ENCODE measurements around the gene RAB21. TPM values are rescaled to one million over a fixed set of nuclear protein-coding genes. Genes with fewer than 3 reads are reported as not detected.

The RAB21 gene
- total RNA-seq, 1 experiment from 2014 or later, result 33.6 TPM

DNA sequence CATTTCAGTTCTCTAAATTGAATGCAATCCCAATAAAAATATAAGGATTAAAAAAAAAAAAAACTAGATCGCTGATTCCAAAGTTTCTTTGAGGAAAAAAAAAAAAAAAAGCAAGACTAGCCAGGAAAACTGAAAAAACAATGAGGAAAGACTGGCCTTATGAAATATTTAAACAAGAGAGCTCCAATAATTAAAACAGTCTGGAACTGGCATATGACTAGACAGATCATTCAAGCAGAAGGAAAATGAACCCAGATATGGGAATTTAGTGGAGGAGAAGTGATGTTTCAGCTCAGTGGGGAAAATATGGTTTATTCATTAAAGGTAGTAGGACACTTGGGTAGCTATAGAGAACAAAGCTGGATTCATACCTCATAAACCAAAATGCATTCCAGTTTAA lies 42.9 kb downstream of the RAB21 start (continued):
- TF ChIP-seq, protein P1, sequence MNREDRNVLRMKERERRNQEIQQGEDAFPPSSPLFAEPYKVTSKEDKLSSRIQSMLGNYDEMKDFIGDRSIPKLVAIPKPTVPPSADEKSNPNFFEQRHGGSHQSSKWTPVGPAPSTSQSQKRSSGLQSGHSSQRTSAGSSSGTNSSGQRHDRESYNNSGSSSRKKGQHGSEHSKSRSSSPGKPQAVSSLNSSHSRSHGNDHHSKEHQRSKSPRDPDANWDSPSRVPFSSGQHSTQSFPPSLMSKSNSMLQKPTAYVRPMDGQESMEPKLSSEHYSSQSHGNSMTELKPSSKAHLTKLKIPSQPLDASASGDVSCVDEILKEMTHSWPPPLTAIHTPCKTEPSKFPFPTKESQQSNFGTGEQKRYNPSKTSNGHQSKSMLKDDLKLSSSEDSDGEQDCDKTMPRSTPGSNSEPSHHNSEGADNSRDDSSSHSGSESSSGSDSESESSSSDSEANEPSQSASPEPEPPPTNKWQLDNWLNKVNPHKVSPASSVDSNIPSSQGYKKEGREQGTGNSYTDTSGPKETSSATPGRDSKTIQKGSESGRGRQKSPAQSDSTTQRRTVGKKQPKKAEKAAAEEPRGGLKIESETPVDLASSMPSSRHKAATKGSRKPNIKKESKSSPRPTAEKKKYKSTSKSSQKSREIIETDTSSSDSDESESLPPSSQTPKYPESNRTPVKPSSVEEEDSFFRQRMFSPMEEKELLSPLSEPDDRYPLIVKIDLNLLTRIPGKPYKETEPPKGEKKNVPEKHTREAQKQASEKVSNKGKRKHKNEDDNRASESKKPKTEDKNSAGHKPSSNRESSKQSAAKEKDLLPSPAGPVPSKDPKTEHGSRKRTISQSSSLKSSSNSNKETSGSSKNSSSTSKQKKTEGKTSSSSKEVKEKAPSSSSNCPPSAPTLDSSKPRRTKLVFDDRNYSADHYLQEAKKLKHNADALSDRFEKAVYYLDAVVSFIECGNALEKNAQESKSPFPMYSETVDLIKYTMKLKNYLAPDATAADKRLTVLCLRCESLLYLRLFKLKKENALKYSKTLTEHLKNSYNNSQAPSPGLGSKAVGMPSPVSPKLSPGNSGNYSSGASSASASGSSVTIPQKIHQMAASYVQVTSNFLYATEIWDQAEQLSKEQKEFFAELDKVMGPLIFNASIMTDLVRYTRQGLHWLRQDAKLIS (CRISPR knock-in tag; IDR thresholded peaks at IDR 0.05; ENCODE audit: borderline replicate concordance), result no peak
- TF ChIP-seq NR1H2 (CRISPR knock-in tag; IDR thresholded peaks at IDR 0.05) (no peak), ELF4 (CRISPR knock-in tag; IDR thresholded peaks at IDR 0.05; ENCODE audit: low read depth) (no peak), NFATC4 (CRISPR knock-in tag; IDR thresholded peaks at IDR 0.05) (no peak), KAT7 (CRISPR knock-in tag; IDR thresholded peaks at IDR 0.05; ENCODE audit: borderline replicate concordance) (no peak), ZNF317 (CRISPR knock-in tag; IDR thresholded peaks at IDR 0.05; ENCODE audit: borderline replicate concordance, low read depth) (no peak)
- TF ChIP-seq, protein P2, sequence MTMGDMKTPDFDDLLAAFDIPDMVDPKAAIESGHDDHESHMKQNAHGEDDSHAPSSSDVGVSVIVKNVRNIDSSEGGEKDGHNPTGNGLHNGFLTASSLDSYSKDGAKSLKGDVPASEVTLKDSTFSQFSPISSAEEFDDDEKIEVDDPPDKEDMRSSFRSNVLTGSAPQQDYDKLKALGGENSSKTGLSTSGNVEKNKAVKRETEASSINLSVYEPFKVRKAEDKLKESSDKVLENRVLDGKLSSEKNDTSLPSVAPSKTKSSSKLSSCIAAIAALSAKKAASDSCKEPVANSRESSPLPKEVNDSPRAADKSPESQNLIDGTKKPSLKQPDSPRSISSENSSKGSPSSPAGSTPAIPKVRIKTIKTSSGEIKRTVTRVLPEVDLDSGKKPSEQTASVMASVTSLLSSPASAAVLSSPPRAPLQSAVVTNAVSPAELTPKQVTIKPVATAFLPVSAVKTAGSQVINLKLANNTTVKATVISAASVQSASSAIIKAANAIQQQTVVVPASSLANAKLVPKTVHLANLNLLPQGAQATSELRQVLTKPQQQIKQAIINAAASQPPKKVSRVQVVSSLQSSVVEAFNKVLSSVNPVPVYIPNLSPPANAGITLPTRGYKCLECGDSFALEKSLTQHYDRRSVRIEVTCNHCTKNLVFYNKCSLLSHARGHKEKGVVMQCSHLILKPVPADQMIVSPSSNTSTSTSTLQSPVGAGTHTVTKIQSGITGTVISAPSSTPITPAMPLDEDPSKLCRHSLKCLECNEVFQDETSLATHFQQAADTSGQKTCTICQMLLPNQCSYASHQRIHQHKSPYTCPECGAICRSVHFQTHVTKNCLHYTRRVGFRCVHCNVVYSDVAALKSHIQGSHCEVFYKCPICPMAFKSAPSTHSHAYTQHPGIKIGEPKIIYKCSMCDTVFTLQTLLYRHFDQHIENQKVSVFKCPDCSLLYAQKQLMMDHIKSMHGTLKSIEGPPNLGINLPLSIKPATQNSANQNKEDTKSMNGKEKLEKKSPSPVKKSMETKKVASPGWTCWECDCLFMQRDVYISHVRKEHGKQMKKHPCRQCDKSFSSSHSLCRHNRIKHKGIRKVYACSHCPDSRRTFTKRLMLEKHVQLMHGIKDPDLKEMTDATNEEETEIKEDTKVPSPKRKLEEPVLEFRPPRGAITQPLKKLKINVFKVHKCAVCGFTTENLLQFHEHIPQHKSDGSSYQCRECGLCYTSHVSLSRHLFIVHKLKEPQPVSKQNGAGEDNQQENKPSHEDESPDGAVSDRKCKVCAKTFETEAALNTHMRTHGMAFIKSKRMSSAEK (CRISPR knock-in tag; IDR thresholded peaks at IDR 0.05; ENCODE audit: borderline replicate concordance), result no peak
- TF ChIP-seq, protein P3, sequence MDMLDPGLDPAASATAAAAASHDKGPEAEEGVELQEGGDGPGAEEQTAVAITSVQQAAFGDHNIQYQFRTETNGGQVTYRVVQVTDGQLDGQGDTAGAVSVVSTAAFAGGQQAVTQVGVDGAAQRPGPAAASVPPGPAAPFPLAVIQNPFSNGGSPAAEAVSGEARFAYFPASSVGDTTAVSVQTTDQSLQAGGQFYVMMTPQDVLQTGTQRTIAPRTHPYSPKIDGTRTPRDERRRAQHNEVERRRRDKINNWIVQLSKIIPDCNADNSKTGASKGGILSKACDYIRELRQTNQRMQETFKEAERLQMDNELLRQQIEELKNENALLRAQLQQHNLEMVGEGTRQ (CRISPR knock-in tag; IDR thresholded peaks at IDR 0.05), result no peak
- TF ChIP-seq, protein P4, sequence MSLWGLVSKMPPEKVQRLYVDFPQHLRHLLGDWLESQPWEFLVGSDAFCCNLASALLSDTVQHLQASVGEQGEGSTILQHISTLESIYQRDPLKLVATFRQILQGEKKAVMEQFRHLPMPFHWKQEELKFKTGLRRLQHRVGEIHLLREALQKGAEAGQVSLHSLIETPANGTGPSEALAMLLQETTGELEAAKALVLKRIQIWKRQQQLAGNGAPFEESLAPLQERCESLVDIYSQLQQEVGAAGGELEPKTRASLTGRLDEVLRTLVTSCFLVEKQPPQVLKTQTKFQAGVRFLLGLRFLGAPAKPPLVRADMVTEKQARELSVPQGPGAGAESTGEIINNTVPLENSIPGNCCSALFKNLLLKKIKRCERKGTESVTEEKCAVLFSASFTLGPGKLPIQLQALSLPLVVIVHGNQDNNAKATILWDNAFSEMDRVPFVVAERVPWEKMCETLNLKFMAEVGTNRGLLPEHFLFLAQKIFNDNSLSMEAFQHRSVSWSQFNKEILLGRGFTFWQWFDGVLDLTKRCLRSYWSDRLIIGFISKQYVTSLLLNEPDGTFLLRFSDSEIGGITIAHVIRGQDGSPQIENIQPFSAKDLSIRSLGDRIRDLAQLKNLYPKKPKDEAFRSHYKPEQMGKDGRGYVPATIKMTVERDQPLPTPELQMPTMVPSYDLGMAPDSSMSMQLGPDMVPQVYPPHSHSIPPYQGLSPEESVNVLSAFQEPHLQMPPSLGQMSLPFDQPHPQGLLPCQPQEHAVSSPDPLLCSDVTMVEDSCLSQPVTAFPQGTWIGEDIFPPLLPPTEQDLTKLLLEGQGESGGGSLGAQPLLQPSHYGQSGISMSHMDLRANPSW (CRISPR knock-in tag; conservative IDR thresholded peaks at IDR 0.05; ENCODE audit: low read depth), result no peak

DNA sequence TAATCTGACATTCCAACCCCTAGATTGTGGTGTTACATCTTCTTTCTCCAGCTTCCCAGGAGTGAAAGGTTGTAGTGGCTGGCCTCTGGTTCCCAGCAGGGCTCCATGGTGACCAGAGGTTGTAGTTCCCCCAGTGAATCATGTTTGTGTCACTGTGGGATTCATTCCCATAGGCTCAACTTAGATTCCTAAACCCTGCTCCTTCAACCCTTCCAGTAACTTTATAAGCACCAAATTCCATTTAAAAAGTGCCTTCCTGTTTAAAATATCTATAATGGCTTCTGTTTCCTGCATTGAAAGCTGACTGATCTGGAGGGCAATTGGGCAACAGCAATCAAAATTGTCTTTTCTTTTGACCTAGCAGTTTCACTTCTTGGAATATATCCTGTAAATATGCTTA lies 44.4 kb downstream of the RAB21 start:
- Mint-ChIP-seq H3K4me1 (0 out of 2 replicates have a peak, but pooled peaks cover 9% of the 10 kb centered on the region), H3K27me3 (ENCODE audit: low read depth) (no peaks in the 10 kb centered on the region), H3K4me3 (no peak overlapping the region), H3K9me3 (no peaks in the 10 kb centered on the region), H3K36me3 (no peaks in the 10 kb centered on the region), H3K27ac (no peak overlapping the region; the same call in 1 of the 2 replicates)
- CTCF ChIA-PET, result no interaction called here
- POLR2A ChIA-PET, result no interaction called here
- DNase-seq (ENCODE audit: low spot score) (no peak), ATAC-seq (peak; percentile 55)
- no peak for TF ChIP-seq OVOL2 (CRISPR knock-in tag; IDR thresholded peaks at IDR 0.05; ENCODE audit: borderline replicate concordance)
- no peak for TF ChIP-seq ZNF317 (CRISPR knock-in tag; IDR thresholded peaks at IDR 0.05; ENCODE audit: borderline replicate concordance, low read depth)
- TF ChIP-seq, protein P5, sequence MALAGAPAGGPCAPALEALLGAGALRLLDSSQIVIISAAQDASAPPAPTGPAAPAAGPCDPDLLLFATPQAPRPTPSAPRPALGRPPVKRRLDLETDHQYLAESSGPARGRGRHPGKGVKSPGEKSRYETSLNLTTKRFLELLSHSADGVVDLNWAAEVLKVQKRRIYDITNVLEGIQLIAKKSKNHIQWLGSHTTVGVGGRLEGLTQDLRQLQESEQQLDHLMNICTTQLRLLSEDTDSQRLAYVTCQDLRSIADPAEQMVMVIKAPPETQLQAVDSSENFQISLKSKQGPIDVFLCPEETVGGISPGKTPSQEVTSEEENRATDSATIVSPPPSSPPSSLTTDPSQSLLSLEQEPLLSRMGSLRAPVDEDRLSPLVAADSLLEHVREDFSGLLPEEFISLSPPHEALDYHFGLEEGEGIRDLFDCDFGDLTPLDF (CRISPR knock-in tag; IDR thresholded peaks at IDR 0.05), result no peak
- TF ChIP-seq, protein P6, sequence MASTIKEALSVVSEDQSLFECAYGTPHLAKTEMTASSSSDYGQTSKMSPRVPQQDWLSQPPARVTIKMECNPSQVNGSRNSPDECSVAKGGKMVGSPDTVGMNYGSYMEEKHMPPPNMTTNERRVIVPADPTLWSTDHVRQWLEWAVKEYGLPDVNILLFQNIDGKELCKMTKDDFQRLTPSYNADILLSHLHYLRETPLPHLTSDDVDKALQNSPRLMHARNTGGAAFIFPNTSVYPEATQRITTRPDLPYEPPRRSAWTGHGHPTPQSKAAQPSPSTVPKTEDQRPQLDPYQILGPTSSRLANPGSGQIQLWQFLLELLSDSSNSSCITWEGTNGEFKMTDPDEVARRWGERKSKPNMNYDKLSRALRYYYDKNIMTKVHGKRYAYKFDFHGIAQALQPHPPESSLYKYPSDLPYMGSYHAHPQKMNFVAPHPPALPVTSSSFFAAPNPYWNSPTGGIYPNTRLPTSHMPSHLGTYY (CRISPR knock-in tag; IDR thresholded peaks at IDR 0.05), result no peak
- TF ChIP-seq TP53 (CRISPR knock-in tag; IDR thresholded peaks at IDR 0.05), result no peak
- TF ChIP-seq ZNF138 (CRISPR knock-in tag; conservative IDR thresholded peaks at IDR 0.05), result no peak
- no peak for TF ChIP-seq JUN (CRISPR knock-in tag; IDR thresholded peaks at IDR 0.05)
- no peak for TF ChIP-seq EMX1 (CRISPR knock-in tag; IDR thresholded peaks at IDR 0.05)
- TF ChIP-seq IRF2 (CRISPR knock-in tag; IDR thresholded peaks at IDR 0.05; ENCODE audit: borderline replicate concordance, low read depth), result no peak
- TF ChIP-seq ETV6 (CRISPR knock-in tag; IDR thresholded peaks at IDR 0.05), result no peak
- TF ChIP-seq ZNF671 (CRISPR knock-in tag; IDR thresholded peaks at IDR 0.05), result no peak
- no peak for TF ChIP-seq GABPB1 (CRISPR knock-in tag; IDR thresholded peaks at IDR 0.05)
- TF ChIP-seq ATF1 (CRISPR knock-in tag; IDR thresholded peaks at IDR 0.05), result no peak
